Measurements from ENCODE around the gene ARL15. TPM values are rescaled to one million over a fixed set of nuclear protein-coding genes. Genes with fewer than 3 reads are reported as not detected.

ARL15 gene
- total and polyA plus RNA-seq, 2 donors (not counting 3 experiments of a cell fraction or from before 2014, with no cell fraction given), result 11.9 to 24.4 TPM

DNA sequence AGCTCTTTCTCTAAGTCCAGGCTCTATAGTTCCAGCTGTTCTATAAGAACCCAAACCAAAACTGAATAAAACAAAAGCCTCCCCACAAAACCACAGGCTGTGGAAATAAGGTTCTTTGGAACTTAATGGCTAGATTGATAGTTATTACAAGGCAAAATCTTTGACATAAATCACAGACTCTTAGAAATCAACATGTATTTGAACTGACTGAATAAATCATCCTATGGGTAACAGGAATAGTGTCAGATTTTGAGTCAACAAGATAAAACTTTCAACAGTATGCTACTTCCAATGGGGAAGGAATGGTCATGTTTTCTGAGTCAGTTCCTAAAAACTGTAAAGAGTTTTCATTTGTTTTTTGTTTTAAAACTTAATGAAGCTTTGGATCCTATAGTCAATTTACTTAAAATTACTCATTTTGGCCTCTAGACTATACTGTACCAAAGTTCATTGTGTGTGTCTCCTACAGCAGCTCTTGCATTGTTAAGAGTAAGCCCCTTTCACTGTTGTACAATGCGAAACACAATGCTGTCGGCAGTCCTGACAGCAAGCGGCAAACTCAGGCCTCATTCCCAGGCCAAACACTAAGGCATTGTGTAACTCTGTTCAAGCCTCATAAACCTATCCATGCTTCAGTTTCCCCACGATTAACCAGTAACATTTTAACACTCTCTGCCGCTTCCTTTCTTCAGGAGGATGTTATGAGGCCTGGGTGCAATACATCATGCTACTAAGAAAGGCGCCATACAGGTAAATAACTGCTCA is 134.1 kb downstream of the ARL15 start:
- no peaks in the 10 kb centered on the region for H3K9me3 ChIP-seq (replicated peaks; ENCODE audit: control insufficient read depth, insufficient read depth, low read length)
- no peak overlapping the region for H3K9ac ChIP-seq (replicated peaks; ENCODE audit: extremely low read depth, insufficient read depth, low read length)
- no peaks in the 10 kb centered on the region for H3K27me3 ChIP-seq (ENCODE audit: control insufficient read depth in 2 of 2, insufficient read depth in 2 of 2, low read length in 2 of 2)
- TF ChIP-seq, protein P1, sequence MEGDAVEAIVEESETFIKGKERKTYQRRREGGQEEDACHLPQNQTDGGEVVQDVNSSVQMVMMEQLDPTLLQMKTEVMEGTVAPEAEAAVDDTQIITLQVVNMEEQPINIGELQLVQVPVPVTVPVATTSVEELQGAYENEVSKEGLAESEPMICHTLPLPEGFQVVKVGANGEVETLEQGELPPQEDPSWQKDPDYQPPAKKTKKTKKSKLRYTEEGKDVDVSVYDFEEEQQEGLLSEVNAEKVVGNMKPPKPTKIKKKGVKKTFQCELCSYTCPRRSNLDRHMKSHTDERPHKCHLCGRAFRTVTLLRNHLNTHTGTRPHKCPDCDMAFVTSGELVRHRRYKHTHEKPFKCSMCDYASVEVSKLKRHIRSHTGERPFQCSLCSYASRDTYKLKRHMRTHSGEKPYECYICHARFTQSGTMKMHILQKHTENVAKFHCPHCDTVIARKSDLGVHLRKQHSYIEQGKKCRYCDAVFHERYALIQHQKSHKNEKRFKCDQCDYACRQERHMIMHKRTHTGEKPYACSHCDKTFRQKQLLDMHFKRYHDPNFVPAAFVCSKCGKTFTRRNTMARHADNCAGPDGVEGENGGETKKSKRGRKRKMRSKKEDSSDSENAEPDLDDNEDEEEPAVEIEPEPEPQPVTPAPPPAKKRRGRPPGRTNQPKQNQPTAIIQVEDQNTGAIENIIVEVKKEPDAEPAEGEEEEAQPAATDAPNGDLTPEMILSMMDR (IDR thresholded peaks at IDR 0.05; ENCODE audit: extremely low read depth in 1 of 2, insufficient read depth in 1 of 2, low read depth in 1 of 2, low read length in 2 of 2), result no peak
- TF ChIP-seq, protein P2, sequence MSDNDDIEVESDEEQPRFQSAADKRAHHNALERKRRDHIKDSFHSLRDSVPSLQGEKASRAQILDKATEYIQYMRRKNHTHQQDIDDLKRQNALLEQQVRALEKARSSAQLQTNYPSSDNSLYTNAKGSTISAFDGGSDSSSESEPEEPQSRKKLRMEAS (IDR thresholded peaks at IDR 0.05; ENCODE audit: insufficient read depth, insufficient read length), result no peak
- TF ChIP-seq JUN (IDR thresholded peaks at IDR 0.05; ENCODE audit: borderline replicate concordance, insufficient read depth, insufficient read length, low read depth) (no peak), GATA2 (IDR thresholded peaks at IDR 0.05; ENCODE audit: insufficient read depth, insufficient read length, low read depth, low read length) (no peak), FOS (IDR thresholded peaks at IDR 0.05; ENCODE audit: borderline replicate concordance, insufficient read depth, low read length) (no peak), MYC (IDR thresholded peaks at IDR 0.05; ENCODE audit: low read depth, low read length) (no peak)
- no peaks in the 10 kb centered on the region for H3K9me1 ChIP-seq (replicated peaks; ENCODE audit: control insufficient read depth, extremely low read depth, insufficient read depth, low read length)
- H3K4me1 ChIP-seq (ENCODE audit: control insufficient read depth, extremely low read depth, insufficient read depth, low read length), result no peaks in the 10 kb centered on the region
- no peak overlapping the region for H2AFZ ChIP-seq (ENCODE audit: low read depth, low read length)
- H3K4me3 ChIP-seq (replicated peaks in 1 of 3; ENCODE audit: insufficient read depth in 1 of 3, low read depth in 1 of 3, low read length in 3 of 3), result no peak overlapping the region
- DNase-seq (ENCODE audit: low read depth, low spot score) (no peak), FAIRE-seq (no peak)
- H3K27ac ChIP-seq (ENCODE audit: insufficient read depth, low read depth, low read length), result no peak overlapping the region
- dilution Hi-C loops (cut with MboI; ENCODE audit: extremely low pct_ligation_motif_present, low sequenced_read_pairs) (no loop called here), intact Hi-C loops (cut with micrococcal nuclease) (no loop called here)
- H3K79me2 ChIP-seq (ENCODE audit: control insufficient read depth, insufficient read depth, low read length), result no peaks in the 10 kb centered on the region
- POLR2A ChIA-PET, result no interaction called here
- no TSS peak for BruUV-seq (replicated peaks)
- no peaks in the 10 kb centered on the region for H4K20me1 ChIP-seq (replicated peaks; ENCODE audit: control insufficient read depth, extremely low read depth, insufficient read depth, low read length)
- CTCF ChIA-PET, result no interaction called here
- H3K36me3 ChIP-seq (ENCODE audit: control insufficient read depth in 2 of 2, extremely low read depth in 1 of 2, insufficient read depth in 2 of 2, low read length in 2 of 2), result no peaks in the 10 kb centered on the region
- no peak overlapping the region for H3K4me2 ChIP-seq (ENCODE audit: insufficient read depth, low read length)

Data from endothelial cell of umbilical vein (primary cell).